Germinal center (tissue), 1 donor: ENCODE results near the gene TPCN1.

ENCODE experiments used
- DNase-seq: peaks from one replicate; pipeline ENCODE4 v3.0.0; 2012; ENCODE audit warnings: mixed read lengths, low spot score

The TPCN1 gene

DNA sequence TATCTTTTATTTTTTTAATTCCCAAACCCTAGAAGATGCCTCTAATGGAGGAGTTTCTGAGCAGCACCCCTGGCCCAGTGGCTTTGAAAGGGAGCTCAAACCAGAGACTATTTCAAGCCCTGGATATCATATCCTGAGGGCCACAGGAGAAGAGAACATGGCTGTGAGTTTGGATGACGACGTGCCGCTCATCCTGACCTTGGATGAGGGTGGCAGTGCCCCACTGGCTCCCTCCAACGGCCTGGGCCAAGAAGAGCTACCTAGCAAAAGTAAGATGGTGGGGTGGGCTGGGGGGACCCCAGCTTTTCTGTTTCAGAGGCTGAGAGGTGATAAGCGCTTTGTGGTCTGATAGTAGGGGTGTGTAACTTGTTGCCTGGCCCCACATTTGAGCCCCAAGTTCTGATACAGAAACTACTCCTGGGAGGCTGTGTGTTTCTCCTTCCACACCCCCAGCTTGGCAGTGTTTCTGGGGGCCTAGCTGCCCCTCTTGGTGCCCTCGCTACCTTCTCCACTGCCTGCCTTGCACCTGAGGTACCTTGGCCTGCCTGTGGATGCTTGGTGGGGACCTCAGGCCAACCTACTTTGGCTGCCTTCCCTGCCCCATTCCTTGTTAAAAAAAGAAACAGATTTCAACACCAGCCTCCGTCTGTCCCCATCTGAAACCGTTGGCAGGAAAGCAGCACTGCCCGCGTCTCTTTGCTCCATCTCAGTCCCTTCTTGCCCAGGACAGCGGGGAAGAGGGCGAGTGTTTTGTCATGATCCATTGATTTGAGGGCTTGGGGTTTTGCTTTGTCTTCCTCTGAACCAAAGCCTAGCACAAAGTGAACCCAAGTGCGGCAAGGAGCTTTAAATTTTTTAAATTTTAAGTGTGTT is 5.7 kb downstream of the TPCN1 start:
- no peak for DNase-seq

DNA sequence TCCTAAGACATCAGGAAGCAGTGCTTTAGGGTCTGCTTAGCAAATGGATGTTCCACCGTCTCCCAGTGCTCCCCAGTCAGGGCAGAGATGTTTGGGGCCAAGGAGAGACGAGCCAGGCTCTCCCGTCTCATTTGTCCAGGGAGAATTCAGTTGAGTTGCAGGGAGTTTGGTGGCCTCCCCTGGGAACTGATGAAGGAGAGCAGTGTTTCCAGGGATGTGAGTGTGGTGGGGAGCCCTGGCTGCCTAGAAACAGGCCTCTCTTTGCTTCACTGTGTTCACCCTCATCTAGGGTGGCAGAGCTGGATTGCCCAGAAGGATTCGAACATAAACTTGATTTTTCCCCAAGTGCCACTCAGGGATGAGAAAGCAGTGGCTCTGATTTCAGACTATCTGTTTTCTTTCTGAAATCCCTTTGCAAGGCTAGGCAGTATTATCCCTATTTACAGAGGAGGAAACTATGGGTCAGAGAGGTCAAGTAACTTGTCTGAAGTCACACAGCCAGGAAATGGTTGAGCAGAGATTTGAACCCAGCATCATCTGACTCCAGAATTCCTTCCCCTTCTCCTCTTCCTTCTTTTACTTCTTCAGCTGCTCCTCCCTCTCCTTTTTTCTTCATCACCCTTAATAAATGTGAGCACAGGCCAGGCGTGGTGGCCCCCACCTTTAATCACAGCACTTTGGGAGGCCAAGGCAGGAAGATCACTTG is 6.6 kb downstream of the TPCN1 start:
- DNase-seq, result no peak

DNA sequence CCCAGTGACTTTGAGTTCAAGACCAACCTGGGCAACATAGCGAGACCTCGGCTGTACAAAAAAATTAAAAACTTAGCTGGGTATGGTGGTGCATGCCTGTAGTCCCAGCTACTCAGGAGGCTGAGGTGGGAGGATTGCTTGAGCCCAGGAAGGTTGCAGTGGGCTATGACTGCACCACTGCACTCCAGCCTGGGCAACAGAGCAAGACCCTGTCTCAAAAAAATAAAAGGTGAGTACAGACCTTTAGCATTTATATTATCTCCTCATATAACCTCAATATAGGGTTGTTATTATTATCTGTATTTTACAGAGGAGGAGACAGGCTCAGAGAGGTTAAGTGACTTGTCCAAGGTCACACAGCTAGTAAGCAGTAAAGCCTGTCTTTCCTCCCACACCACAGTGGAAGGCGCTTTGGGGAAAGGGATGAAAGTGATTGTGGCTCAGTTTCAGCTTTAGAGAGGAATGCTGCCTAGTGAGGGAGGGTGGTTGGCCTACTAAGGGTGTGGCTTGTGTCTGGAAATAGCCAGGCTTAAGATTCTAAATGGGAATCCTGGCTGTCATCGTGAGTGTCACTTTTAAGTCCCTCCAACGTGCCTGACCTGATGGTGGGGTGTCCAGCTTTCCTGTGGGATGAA is 7.2 kb downstream of the TPCN1 start:
- DNase-seq, result no peak

DNA sequence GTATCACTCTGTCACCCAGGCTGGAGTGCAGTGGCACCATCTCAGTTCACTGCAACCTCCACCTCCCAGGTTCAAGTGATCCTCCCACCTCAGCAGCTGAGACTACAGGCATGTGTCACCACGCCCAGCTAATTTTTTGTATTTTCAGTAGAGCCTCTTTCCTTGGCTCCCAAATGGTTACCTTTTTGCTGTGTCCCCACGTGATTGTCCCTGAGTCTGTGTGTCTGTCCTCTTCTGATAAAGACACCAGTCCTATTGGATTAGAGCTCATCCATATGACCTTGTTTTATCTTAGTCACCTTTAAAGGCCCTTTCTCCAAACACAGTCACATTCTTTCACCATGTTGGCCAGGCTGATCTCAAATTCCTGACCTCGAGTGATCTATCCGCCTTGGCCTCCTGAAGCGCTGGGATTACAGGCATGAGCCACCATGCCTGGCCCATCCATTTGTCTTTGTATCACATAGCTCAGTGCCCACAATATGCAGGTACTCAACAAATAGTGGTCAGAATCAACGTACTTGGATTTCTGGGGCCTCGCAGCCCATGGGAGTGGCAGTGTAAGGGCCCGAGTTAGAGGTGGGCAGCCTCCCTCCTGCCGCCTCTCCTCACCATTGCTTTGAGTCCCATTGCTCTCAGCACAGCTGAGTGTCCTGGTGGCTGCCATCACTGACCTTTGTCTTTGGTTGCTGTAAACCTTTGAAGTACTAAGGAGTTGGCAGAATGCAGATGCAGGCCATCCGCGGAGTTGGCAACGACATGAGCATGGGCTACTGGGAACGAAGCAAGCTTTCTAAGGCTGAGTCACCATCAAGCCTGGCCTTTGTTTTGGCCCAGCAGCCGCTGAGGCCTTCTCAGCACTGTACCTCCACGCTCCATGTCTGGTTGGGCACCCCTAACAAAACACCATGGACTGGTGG is 9.3 kb downstream of the TPCN1 start:
- DNase-seq, result no peak

DNA sequence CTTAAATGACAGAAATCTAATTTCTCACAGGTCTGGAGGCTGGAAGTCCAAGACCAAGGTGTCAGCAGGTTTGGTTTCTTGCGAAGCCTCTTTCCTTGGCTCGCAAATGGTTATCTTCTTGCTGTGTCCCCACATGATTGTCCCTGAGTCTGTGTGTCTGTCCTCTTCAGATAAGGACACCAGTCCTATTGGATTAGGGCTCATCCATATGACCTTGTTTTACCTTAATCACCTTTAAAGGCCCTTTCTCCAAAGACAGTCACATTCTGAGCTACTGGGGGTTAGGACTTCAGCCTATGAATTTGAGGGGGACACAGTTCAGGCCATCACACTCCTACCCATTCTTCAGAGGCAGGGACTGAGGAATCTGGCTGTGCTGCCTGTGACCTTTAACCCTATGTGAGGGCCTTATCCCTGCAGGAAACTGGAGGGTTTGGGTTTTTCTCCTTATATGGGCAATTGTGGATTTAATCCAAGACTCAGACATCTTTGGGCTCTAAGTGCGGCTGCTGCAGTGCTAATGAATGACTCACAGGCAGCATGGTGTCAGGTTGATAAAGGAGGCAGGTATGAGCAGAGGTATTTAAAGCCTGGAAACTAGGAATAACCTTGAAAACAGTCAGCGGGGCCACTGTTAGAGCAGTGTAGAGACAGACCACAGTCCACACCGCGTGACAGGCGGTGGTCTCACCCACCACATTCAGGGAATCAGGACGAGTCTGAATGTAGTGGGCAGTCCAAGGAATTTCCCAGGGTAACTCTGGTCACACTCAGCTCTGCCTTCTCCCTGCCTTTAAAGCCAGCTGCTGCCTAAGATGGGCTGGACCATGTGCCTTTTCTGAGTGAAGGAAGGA is 10.2 kb downstream of the TPCN1 start:
- DNase-seq, result no peak

DNA sequence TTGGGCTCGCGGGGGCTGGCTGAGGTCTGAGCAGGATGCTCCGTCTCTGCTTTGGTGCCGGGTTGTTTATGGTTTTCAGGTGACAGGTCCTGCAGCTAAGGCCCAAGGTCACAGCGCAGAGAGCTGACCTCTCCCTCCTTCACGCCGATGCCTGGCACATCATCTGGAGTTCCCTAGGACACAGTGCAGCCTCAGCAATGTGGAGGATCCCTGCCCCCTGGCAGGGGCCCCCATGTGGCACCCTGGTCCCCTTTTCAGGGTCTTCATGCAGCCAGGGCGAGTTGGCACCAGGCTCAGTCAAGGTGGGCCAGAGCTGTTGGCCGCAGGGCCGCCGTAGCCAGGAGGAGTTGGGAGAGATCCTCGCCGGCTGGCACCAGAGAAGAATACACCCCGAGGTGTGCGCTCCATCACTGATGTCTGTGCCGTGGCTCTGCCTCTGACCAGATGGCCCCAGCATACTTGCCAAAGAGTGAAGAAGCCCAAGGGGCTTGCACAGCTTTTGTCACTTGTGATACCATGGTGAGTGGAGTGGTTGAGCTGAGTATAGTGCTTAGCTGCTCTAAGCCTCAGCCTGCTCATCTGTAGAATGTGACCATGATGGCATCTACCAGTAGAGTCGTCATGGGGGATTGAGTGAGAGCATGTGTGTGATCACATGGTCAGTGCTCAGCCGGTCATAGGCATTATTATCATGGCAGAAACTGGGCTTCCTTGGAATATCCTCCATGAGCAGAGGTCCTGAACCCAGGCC is 11.0 kb downstream of the TPCN1 start:
- no peak for DNase-seq

DNA sequence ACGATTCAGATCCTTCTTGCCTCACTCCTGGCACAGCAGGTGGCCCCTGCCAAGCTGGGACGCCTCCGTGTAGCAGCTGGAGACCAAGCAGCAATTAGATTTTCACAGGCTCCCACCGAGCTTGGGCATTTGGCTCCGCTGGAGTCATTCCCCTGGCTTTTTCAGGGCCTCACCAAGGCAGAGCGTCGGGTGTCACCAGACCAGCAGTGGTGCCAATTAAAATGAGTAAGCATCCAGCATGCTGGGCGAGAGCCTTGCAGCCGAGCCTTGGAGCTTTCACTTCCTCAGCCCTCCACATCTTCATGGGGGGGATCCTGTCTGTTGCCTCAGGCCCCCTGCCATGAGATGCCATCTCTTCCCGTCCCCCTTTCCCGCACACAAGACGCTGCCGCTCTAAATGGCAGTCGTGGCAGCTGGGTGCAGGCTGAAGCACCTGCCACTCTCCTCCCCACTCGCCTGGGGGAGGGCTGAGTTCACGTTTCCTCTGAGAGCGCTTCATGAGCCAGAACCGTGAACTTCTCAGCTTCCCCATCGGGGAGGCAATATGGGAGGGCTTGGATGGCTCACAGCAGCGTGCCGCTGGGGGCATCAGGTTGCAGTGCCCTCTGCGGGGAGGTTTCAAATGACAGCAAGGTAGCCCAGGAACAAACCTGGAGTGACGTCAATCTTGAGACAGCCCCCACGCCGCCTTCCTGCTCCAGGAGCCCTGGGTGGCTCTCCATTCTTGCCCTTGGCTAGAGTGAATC is 11.7 kb downstream of the TPCN1 start:
- DNase-seq, result peak; percentile 85

DNA sequence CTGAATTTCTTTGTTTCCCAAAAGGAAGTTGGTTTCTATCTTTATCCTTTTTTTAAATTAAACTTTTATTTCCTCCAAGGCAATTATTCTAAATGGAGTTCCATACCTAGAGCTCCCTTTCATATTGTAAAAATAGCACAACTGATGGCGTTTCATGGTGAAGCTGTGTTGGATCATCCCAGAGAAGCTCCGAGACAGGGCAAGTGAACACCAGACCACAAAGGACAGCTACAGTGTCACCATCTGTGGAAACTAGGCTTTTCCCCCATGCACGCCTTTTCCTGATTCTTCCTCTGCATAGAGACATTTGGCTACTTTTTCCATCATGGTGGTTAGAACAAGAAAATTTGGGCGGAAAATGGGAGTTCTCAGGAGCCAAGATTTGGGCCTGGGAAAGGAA is 12.7 kb downstream of the TPCN1 start:
- DNase-seq, result no peak

DNA sequence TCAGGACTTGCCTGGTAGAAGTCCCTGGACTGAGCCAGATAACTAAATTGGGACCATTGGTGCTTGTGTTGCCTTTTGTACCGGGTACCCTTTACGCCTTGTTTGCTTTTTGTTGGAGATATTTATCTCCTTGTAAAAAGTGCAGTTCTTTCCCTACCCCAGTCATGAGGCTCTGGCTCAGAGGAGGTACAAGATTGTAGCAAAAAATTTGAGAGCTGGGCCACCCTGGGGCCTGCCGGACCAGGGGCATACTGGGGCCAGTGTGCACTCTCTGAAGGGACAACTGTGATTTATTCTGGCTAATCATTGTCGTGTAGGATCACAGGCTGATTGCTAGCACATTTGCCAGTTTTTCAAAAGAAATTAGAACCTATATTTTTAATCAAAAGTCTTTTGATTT is 13.2 kb downstream of the TPCN1 start:
- DNase-seq, result no peak

DNA sequence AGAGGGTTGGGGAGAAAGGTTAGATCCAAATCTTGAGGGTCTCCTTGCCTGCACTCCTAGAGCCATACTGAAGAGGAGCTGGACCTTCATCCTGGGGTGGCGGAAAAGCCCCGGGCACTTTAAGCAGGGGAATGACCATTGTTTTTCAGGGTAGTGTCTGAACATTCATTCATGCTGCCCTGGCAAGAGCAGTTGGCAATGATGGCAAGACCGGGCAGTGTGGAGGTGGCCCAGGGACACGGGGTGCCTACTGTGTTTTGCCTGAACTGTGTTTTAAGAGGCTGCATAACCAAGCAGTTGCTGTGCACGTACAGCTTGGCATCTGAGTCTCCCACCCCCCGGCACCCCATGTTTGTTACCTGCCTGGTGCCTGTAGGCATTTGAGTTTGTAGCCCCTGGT is 14.7 kb downstream of the TPCN1 start:
- DNase-seq, result no peak

DNA sequence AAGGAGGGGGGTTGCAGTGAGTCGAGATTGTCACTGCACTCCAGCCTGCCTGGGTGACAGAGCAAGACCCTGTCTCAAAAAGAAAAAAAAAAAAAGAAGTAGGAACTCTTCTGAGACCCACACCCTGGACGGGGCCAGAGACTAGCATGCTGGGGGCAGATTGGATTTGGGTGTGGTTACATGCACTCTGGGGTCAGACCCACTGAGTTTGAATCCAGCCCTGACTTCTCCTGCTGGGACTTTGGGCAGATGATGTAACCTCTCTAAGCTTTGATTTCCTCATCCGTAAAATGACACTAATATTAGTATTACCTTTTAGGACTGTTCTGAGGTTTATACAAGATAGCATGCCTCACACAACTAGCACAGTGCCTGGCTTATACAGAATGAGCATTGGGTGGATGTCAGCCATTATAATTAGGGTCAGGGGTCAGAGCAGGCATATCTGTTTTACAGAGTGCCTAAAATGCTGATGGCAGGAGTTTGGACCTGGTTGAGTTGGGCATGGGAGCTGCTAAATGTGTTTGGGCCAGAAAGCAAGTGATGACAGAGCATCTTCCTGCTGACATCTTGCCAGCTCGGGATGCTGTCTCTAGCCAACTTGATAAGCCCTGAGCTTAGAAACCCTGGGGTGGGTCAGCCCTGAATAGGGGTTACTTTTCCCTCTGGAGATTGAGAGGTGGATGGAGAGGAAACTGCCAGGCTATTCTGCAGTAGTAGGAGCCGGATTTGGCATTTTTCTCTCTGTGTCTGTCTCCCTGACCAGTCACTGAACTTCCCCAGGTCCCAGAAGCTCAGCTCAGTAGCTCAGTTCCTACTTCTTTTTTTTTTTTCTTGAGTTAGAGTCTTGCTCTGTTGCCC is 15.5 kb downstream of the TPCN1 start:
- DNase-seq, result no peak

DNA sequence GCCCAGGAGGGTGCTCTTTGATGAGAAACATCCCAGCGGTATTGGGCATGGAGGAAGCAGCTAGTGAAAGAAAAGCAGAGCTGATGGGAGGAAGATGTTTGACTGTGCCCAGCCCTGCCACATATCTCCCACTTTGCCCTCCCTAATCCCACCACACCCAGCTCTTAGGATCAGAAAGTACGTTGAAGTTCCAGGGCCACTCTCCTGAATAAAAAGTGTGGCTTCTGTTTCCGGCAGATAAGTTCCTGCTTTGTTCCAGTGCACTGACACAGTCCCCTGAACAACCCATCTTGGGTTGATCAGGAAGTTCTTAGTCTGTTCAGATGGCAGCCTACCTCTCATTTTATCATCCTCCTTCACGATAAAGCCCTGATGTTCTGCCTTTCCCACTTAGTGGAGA is 16.5 kb downstream of the TPCN1 start:
- no peak for DNase-seq

DNA sequence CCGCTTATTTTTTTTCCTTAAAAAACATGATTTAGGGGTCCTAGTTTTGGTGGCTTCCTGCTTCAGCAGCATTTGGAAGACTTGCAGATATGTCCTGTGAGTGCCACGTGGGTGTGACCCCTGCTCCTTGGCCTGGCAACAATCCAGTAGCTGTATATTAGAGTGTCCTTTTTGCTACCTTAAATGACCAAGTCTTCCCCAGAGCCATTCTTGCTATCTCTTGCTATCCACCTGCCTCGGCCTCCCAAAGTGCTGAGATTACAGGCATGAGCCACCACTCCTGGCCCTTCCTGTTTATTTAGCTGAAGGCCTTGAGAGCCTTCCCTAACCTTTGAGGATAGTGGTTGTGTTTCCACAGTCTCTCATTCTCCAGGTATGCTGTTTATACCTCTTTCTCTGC is 17.0 kb downstream of the TPCN1 start:
- no peak for DNase-seq

DNA sequence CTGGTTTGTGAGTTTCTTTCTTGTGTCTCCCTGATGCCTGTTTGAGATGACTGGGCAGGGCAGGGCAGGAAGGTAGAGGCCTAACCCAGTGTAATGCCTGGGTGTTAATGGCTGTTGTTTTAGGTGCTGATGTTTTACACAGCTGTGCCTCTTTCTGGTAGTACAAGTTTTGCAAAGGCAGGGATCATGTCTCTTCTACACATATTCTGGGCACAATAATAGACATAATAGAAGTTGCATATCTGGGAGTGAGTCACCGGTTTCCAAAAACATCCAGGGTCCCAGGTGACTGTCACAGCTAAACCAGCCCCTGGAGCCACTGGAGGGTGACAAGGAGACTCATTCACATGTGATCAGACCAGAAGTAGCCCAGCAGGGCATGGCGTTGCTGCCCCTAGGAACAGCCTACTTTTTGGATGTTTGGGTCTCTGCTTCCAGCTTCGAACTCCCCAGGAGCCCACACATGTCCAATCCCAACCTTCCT is 18.1 kb downstream of the TPCN1 start:
- DNase-seq, result no peak

DNA sequence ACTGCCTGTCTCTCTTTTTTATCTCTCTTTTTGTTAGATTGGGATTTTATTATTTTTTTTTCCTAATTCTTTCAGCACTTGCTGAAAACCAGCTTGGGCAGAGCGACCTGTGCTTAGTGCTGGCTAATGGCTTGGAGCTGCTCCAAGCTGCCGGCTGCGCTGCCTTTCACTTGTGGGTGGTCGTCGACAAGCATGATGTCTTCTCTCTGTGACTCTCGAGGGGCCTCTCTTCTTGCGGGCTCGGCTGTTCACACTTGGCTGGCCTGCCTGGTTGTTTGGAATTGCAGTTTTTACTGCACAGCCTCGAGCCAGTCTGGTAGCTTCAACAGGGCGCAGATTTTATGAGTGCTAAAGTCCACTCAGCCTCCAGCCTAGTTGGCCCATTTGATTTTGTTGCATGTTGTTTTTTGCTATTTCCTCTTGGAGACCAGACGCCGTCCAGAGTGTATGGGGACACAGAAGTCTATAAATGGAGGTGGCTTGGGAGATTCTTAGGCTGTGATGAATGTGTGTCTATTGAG is 18.6 kb downstream of the TPCN1 start:
- DNase-seq, result no peak

DNA sequence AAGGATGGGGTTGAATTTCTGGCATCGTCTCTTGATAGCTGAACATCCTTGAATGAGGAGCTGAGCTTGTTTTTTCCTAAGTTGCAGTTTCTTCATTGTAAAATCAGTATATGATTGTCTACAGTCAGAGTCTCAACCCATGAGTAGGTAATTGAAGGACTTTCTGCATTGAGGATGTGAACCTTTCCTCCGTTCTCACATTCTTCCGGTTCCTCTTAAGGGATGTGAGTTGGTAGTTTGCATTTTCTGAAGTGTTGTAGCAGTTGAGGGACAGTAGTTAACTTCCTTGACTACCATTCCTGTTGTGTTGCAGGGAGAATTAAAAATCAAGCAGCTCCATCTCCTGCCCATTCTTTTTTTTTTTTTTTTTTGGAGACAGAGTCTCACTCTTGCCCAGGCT is 19.1 kb downstream of the TPCN1 start:
- peak; percentile 41 for DNase-seq

DNA sequence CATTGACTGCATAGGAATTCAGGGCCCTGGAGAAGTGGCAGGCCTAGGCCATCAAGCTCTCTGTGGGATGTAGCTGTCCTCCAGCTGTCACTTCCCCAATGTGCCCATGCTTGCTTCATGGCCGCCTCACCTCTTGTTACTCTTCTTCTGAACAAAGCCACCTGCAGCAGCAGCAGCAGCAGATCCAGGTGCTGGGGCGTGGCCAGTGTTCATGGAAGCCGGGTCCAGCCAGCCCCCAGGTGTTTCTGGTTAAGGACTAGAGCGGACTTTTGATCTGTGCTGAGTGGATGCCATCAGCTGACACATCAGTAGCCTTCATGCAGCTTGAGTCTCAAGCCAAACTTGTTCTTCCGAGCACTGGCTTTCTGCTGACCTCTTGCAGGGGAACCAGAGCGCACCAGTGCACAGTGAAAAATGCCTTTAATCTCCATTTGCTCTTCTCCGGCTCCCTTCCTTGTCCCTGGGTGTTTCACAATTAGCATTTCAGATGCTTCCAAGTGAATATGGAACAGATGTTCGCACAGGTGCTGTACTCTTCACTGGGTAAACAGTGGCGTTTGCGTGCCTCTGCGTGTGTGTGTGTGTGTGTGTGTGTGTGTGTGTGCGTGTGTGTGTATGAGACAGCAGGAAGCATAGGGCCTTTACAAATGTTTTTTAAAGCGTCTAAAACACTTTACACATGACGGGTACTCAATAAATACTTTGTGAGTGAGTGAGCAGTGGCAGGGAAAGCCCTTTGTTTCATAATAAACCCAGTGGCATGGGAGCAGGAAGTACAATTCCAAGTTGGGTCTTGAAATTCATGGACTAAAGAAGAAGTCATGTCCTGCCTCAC is 20.1 kb downstream of the TPCN1 start:
- DNase-seq, result no peak
